Bronchial epithelial cell (primary cell): Measurements from ENCODE around the gene PAX9. TPM values are rescaled to one million over a fixed set of nuclear protein-coding genes. Genes with fewer than 3 reads are reported as not detected.

Source experiments
- DNase-seq: peaks from one replicate; pipeline ENCODE4 v3.0.0-alpha.2; 2010; ENCODE audit warnings: low read depth
- FAIRE-seq: peaks from 2 replicates; lab custom pipeline; 2011; peaks lifted over from hg19 to GRCh38; lab: Jason Lieb, UNC
- H3K27me3 ChIP-seq: 2 replicates; pipeline ENCODE4 v1.5.1; 2011; ENCODE audit warnings: low read length; ENCODE audit not compliant: control insufficient read depth, insufficient read depth
- H3K36me3 ChIP-seq: 2 replicates; pipeline ENCODE4 v1.5.1; 2011; ENCODE audit warnings: low read length; ENCODE audit not compliant: control insufficient read depth, insufficient read depth
- H3K4me3 ChIP-seq: 2 replicates; pipeline ENCODE4 v1.5.1; 2011; ENCODE audit warnings: mild to moderate bottlenecking, low read depth, low read length, control low read depth
- total RNA-seq: library from RNA; depleted of rRNA; stranded (reverse); fragments of >200 nt; gene quantifications from 2 replicates; pipeline ENCODE4 v1.2.1, GENCODE V29; 2014
- TF ChIP-seq, protein P1 (sequence below): IDR thresholded peaks from 2 replicates; pipeline ENCODE4 v1.5.1; 2011; ENCODE audit warnings: mild to moderate bottlenecking, moderate library complexity, low read length, control low read depth, inconsistent platforms; ENCODE audit not compliant: insufficient read depth, severe bottlenecking

PAX9 gene
- total RNA-seq, 1 donor from 2014 or later, result 9.7 TPM

DNA sequence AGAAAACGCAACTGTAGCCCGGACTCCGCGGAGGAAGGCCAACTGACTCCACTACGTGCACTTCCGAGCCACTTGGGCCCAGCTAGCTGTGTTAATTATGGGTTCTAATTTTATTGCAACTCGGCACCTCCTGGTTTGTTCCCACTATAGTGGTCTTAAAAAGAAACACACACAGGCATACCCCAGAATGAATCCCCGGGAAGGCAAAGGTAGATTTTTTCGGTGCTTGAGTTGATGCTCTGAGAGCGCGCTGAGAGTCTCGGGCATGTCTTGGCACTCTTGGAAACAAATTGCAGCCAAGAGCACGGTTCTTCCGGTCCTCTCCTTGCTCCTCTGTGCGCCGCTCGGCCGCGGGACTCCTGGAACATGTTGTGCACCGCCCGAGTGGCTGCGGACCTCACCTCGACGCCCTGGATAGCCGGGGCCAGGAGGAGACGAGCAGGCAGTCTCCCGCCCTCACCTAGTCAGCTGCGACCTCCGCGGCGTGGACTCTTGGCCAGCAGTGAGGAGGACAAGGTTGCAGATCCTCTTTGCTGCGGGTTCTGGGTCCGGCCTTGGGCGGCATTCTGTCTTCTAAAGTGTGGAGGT lies 6.8 kb upstream of the PAX9 start:
- FAIRE-seq (no peak), DNase-seq (no peak)
- H3K36me3 ChIP-seq, result no peaks in the 10 kb centered on the region
- no peaks in the 10 kb centered on the region for H3K27me3 ChIP-seq
- TF ChIP-seq, protein P1, sequence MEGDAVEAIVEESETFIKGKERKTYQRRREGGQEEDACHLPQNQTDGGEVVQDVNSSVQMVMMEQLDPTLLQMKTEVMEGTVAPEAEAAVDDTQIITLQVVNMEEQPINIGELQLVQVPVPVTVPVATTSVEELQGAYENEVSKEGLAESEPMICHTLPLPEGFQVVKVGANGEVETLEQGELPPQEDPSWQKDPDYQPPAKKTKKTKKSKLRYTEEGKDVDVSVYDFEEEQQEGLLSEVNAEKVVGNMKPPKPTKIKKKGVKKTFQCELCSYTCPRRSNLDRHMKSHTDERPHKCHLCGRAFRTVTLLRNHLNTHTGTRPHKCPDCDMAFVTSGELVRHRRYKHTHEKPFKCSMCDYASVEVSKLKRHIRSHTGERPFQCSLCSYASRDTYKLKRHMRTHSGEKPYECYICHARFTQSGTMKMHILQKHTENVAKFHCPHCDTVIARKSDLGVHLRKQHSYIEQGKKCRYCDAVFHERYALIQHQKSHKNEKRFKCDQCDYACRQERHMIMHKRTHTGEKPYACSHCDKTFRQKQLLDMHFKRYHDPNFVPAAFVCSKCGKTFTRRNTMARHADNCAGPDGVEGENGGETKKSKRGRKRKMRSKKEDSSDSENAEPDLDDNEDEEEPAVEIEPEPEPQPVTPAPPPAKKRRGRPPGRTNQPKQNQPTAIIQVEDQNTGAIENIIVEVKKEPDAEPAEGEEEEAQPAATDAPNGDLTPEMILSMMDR, result no peak
- no peak overlapping the region for H3K4me3 ChIP-seq

DNA sequence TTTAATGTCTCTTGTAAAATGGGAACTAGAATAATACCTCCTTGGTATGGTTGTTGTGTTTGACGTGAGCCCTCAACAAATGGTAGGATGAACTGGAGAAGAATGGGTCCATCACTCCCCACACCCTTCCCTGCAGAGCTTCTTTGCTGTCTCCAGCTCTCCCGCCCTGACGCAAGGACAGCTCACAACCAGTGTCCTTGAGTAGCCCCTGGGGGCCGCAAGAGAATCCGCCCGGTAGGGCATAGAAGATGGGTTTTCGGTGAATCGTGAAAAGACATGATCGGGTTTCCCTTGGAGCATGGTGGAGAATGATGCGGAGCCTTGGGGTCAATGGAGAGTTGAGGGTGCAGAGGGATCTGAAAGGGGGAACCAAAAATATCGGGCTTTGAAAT lies 6.1 kb upstream of the PAX9 start:
- Histone ChIP-seq H3K4me3 (no peak overlapping the region), H3K27me3 (no peaks in the 10 kb centered on the region), H3K36me3 (no peaks in the 10 kb centered on the region)
- TF ChIP-seq, protein P1, result no peak
- DNase-seq, result no peak
- FAIRE-seq, result no peak

DNA sequence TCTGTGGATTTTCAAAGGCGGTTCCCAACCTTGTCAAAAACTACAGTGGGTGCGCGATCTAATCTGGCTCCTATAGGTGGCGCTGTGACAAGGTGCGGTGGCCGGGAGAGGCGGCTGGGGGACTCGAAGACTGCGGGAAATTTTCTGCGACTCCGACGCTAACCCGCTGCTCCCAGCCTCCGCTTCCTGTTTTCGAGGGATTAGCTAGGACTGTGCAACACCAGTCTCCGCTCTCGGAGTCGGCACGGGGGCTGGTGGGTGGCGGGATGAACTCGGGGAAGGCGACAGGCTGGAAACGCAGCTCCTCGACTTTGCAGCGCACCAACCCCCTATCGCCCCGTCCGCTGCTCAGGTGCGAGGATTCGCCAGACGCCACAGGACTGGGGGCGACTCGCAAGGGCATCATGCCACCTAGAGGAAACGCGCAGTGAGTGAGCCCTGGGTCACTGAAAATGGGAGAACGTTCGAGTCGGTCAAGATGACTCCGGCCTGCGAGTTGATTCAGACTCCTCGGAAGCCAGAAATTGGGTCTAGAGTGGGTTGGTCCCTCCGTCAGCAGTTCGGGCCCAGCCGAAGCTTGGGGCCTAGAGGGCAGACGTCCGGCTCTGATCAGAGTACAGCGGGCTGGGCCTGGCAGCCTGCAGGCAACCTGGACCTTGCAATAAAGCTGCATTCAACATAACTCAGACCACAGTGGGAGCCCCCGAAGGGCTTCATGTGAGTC lies 5.5 kb upstream of the PAX9 start:
- no peaks in the 10 kb centered on the region for H3K27me3 ChIP-seq
- TF ChIP-seq, protein P1, result peak; percentile 75
- FAIRE-seq, result no peak
- peak; percentile 34 for DNase-seq
- no peaks in the 10 kb centered on the region for H3K36me3 ChIP-seq
- peak overlapping the region; percentile 34 for H3K4me3 ChIP-seq

DNA sequence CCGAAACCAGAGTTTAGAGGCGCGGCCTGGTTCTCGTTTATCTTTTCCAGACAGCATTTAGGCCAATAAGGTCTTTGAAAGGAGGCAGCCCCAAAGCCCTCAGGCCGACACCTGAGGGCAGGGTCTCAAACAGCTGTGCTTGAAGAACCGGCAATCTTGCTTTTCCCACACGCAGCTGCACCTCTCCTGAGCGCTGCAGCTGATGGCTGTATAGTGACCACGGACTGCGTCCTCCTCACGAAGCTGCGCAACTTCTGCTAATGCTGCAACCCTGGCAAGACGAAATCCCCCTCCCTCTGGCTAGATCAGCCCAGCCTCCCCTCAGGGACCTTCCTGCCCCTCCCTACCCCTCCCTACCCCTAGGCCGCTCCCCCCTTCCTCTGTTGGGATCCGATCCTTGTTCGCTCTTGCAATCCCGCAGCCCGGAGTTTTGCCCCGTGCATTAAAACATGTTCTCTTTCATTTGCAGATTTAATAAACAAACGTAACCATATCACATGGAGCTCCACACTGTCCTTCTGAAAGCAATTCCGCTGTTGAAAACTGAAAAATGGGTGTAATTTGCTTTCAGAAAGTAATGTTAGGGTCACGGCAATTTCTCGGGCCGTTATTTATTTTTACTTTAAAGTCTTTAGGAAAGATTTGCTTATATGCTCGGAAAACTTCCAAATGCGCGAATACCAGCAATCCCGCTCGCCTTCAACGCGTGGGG lies 4.8 kb upstream of the PAX9 start:
- Histone ChIP-seq H3K4me3 (peak overlapping the region; percentile 41), H3K36me3 (no peaks in the 10 kb centered on the region), H3K27me3 (no peaks in the 10 kb centered on the region)
- TF ChIP-seq, protein P1, result no peak
- no peak for FAIRE-seq
- DNase-seq, result no peak

DNA sequence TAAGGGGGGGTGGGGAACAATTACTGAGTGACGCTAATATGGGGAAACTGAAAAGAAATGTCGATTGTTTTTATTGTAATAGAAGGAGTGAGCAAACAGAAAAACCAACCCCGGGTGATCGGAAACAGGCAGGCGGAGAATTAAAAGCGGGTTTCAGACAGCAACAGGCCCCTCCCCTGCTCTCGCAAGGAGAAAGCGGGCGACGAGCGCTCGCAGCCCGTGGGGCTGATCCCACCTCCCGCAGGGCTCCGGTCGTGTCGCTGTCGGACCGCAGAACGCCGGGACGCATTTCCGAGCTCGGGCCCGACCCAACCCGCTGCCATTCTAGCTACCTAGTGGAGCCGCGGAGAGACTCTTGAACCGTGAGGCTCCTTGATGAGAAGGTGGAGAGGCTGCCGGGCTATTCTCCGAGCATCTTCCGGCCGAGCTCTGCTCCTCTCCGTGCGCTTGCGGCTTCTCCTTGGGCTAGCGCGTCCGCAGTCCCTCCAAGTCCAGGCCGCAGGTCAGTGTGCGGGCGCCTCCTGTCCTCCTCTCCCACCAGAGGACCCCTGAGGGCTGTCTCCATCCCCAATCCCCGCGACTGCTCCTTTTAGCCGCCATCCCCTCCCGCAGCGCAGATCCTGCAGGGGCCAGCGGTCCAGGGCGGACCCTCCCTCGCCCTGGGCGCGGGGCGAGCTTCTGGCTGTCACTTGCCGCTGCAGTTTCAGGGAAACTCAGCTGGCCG lies 4.1 kb upstream of the PAX9 start:
- Histone ChIP-seq H3K4me3 (peak overlapping the region; percentile 41), H3K27me3 (no peaks in the 10 kb centered on the region), H3K36me3 (no peaks in the 10 kb centered on the region)
- FAIRE-seq (no peak), DNase-seq (no peak)
- TF ChIP-seq, protein P1, result peak; percentile 36
